GM23338 (cell line): ENCODE results near the gene LMF1. TPM values are rescaled to one million over a fixed set of nuclear protein-coding genes. Genes with fewer than 3 reads are reported as not detected.

ENCODE experiments used
- ATAC-seq: fragments of 200-7000 bp; cut with Tn5 transposase; 3 replicates; pipeline ENCODE4 v1.9.1; 2020
- DNase-seq: peaks from one replicate; pipeline ENCODE4 v3.0.0-alpha.2; 2015; ENCODE audit warnings: low spot score
- H2AFZ ChIP-seq: fragments of 200-600 bp; sonication (generic); 2 replicates; pipeline ENCODE4 v1.8.0; 2016; ENCODE audit warnings: antibody characterized with exemption, mild to moderate bottlenecking, moderate library complexity
- H3F3A ChIP-seq: fragments of 200-600 bp; sonication (generic); replicated peaks from 2 replicates; pipeline ENCODE4 v1.8.0; 2017; ENCODE audit warnings: antibody characterized with exemption, mixed run types, low read depth
- H3K27ac ChIP-seq: fragments of 200-600 bp; sonication (generic); 2 replicates; pipeline ENCODE4 v1.6.1; 2016; ENCODE audit warnings: low read depth
- H3K27me3 ChIP-seq: fragments of 200-600 bp; sonication (generic); 2 replicates; pipeline ENCODE4 v1.8.0; 2016; ENCODE audit warnings: mild to moderate bottlenecking, mixed run types, moderate library complexity; ENCODE audit not compliant: insufficient read depth
- H3K36me3 ChIP-seq: fragments of 200-600 bp; sonication (generic); 2 replicates; pipeline ENCODE4 v1.8.0; 2016; ENCODE audit warnings: mild to moderate bottlenecking; ENCODE audit not compliant: insufficient read depth
- H3K4me1 ChIP-seq: fragments of 200-600 bp; sonication (generic); 2 replicates; pipeline ENCODE4 v1.8.0; 2016; ENCODE audit warnings: mild to moderate bottlenecking, moderate library complexity; ENCODE audit not compliant: insufficient read depth
- H3K4me2 ChIP-seq: fragments of 200-600 bp; sonication (generic); 2 replicates; pipeline ENCODE4 v1.7.1; 2017; ENCODE audit warnings: mixed run types
- H3K4me3 ChIP-seq: fragments of 200-600 bp; sonication (generic); 2 replicates; pipeline ENCODE4 v1.6.1; 2016; ENCODE audit warnings: mixed run types
- H3K79me2 ChIP-seq: fragments of 200-600 bp; sonication (generic); replicated peaks from 2 replicates; pipeline ENCODE4 v1.8.0; 2017; ENCODE audit warnings: mild to moderate bottlenecking; ENCODE audit not compliant: insufficient read depth
- H3K9me2 ChIP-seq: fragments of 200-600 bp; sonication (generic); 2 replicates; pipeline ENCODE4 v1.8.0; 2017; ENCODE audit not compliant: insufficient read depth
- H4K20me1 ChIP-seq: fragments of 200-600 bp; sonication (generic); replicated peaks from 2 replicates; pipeline ENCODE4 v1.8.0; 2017; ENCODE audit warnings: mild to moderate bottlenecking; ENCODE audit not compliant: insufficient read depth
- H3K27ac Mint-ChIP-seq: 2 replicates; pipeline ENCODE4 v1.8.0; 2020; ENCODE audit warnings: inconsistent platforms, mild to moderate bottlenecking, moderate library complexity, mixed read lengths
- H3K27me3 Mint-ChIP-seq: 3 replicates; pipeline ENCODE4 v1.8.0; 2022; ENCODE audit warnings: low read depth, mild to moderate bottlenecking, moderate library complexity, mixed read lengths, inconsistent platforms; ENCODE audit not compliant: insufficient read depth, poor library complexity
- H3K36me3 Mint-ChIP-seq: 3 replicates; pipeline ENCODE4 v1.8.0; 2021; ENCODE audit warnings: low read depth, mild to moderate bottlenecking, inconsistent platforms, moderate library complexity, mixed read lengths
- H3K4me1 Mint-ChIP-seq: 3 replicates; pipeline ENCODE4 v1.8.0; 2020; ENCODE audit warnings: mild to moderate bottlenecking, inconsistent platforms, mixed read lengths
- H3K4me3 Mint-ChIP-seq: 3 replicates; pipeline ENCODE4 v1.8.0; 2021; ENCODE audit warnings: moderate library complexity, mild to moderate bottlenecking, inconsistent platforms, mixed read lengths
- H3K9me3 Mint-ChIP-seq: 3 replicates; pipeline ENCODE4 v1.8.0; 2020; ENCODE audit warnings: moderate library complexity, mild to moderate bottlenecking, inconsistent platforms, mixed read lengths
- EZH2 ChIP-seq: fragments of 200-600 bp; sonication (generic); IDR thresholded peaks from one replicate; pipeline ENCODE4 v1.8.0; 2017; ENCODE audit warnings: antibody characterized with exemption, mild to moderate bottlenecking, low read depth; ENCODE audit not compliant: unreplicated experiment
- JUNB ChIP-seq: IDR thresholded peaks from one replicate; pipeline ENCODE4 v1.6.1; 2016; ENCODE audit warnings: antibody characterized with exemption; ENCODE audit not compliant: unreplicated experiment
- NANOG ChIP-seq: IDR thresholded peaks from 2 replicates; pipeline ENCODE4 v1.6.1; 2016; ENCODE audit warnings: antibody characterized with exemption, borderline replicate concordance
- POLR2AphosphoS5 ChIP-seq: IDR thresholded peaks from 2 replicates; pipeline ENCODE4 v1.6.1; 2016; ENCODE audit warnings: antibody characterized with exemption, low read depth
- REST ChIP-seq: IDR thresholded peaks from one replicate; pipeline ENCODE4 v1.6.1; 2018; ENCODE audit warnings: antibody characterized with exemption; ENCODE audit not compliant: unreplicated experiment
- STAT1 ChIP-seq: IDR thresholded peaks from one replicate; pipeline ENCODE4 v1.6.1; 2016; ENCODE audit warnings: antibody characterized with exemption; ENCODE audit not compliant: unreplicated experiment
- ZNF462 ChIP-seq: fragments of 250-450 bp; sonication (Bioruptor Pico); IDR thresholded peaks from 2 replicates; pipeline ENCODE4 v1.5.0; 2020; ENCODE audit warnings: mild to moderate bottlenecking, moderate library complexity
- polyA plus RNA-seq: library from polyadenylated mRNA; unstranded; fragments of >200 nt; fragmentation: Nextera tagmentation; extraction: Ambion mirVana; gene quantifications from 2 replicates; pipeline ENCODE4 v1.2.1, GENCODE V29; 2016
- total RNA-seq: library from RNA; depleted of rRNA; stranded (reverse); fragments of >200 nt; shearing (Covaris generic); gene quantifications from 2 replicates; pipeline ENCODE4 v1.2.3, GENCODE V29; 2014

LMF1 gene
- total and polyA plus RNA-seq, 2 experiments from 2014 or later: 4.2 to 10.1 TPM

GRCh38 chr16:966505-966904 is 4.3 kb downstream of the LMF1 start:
- Mint-ChIP-seq H3K9me3 (peaks cover 7% of the 10 kb centered on the region; the same call in 2 of the 3 replicates), H3K36me3 (peaks cover 6% of the 10 kb centered on the region; the same call in 1 of the 3 replicates), H3K4me3 (no peak overlapping the region), H3K27ac (no peak overlapping the region), H3K27me3 (peaks cover 16% of the 10 kb centered on the region), H3K4me1 (peaks cover 9% of the 10 kb centered on the region)
- no peak overlapping the region for H2AFZ ChIP-seq
- 0 out of 2 replicates have a peak, but pooled peaks cover 4% of the 10 kb centered on the region for H4K20me1 ChIP-seq
- H3K4me1 ChIP-seq: peaks cover 4% of the 10 kb centered on the region; the same call in 1 of the 2 replicates
- H3K79me2 ChIP-seq: no peaks in the 10 kb centered on the region
- ATAC-seq: no peak
- DNase-seq: no peak
- no peak overlapping the region for H3K4me3 ChIP-seq
- no peaks in the 10 kb centered on the region for H3K9me2 ChIP-seq
- TF ChIP-seq REST: no peak
- no peak for TF ChIP-seq STAT1
- no peak for TF ChIP-seq POLR2AphosphoS5
- TF ChIP-seq EZH2: no peak
- no peak for TF ChIP-seq ZNF462 (CRISPR knock-in tag)
- no peak for TF ChIP-seq NANOG
- no peak for TF ChIP-seq JUNB
- H3F3A ChIP-seq: 0 out of 2 replicates have a peak, but pooled peaks cover 3% of the 10 kb centered on the region
- H3K27me3 ChIP-seq: peaks cover 2% of the 10 kb centered on the region; the same call in 1 of the 2 replicates
- H3K4me2 ChIP-seq: no peak overlapping the region
- H3K36me3 ChIP-seq: no peaks in the 10 kb centered on the region
- no peak overlapping the region for H3K27ac ChIP-seq
